ENCODE data around the gene ARHGAP15.

GRCh38 chr2:143451642-143452281 is 322.5 kb downstream of the ARHGAP15 start:
- TF ChIP-seq POLR2A (IDR thresholded peaks at IDR 0.05) (no peak), CTCF (IDR thresholded peaks at IDR 0.05) (no peak)

All from esophagus squamous epithelium (tissue), 4 donors.